ENCODE results near the gene MOCS3.

The MOCS3 gene

DNA sequence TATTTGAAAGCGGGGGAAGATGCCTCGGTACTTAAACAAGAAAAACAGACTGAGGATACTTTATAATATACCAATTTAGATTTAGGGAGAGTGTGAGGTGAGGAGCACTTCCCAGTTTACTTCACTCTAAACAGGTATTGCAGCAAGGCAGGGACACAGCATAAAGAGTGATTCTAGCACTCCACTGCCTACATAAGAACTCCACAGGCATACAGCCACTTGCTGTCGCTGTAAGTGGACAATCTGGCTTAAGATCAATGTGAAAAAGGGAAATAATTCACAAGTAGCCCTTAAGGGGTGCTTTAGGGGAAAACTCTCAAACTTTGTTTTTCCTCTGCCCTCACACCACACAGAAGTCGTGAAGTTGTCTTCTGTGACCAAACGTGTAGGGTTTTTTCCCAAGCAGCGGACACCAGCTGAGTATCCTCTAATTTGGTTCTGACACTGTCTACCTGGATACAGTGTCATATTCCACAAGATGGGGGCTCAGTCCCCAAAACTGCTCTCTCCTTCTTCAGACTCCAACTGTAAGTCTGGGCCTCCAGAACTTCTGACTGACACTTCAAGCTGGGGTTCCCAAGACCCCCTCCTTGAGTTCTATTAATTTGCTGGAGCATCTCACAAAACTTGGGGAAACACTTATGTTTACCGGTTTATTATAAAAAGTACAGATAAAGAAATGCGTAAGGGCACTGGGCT, 36.7 kb upstream of the MOCS3 start:
- Histone ChIP-seq H3K27ac (ENCODE audit: low read length) (no peak overlapping the region), H3K36me3 (ENCODE audit: control insufficient read depth in 2 of 2, insufficient read depth in 2 of 2, low read length in 2 of 2) (no peaks in the 10 kb centered on the region), H3K9me3 (ENCODE audit: control insufficient read depth in 2 of 2, low read length in 2 of 2) (no peaks in the 10 kb centered on the region), H3K4me1 (ENCODE audit: control insufficient read depth, insufficient read depth, low read length) (peaks cover 14% of the 10 kb centered on the region), H3K27me3 (ENCODE audit: control insufficient read depth in 1 of 2, insufficient read depth in 2 of 2, low read length in 2 of 2) (no peaks in the 10 kb centered on the region), H3K9ac (ENCODE audit: low read length in 2 of 2) (no peak overlapping the region), H3K4me3 (ENCODE audit: low read length in 2 of 2) (peak overlapping the region in 1 of 2 donors; percentile 16)

DNA sequence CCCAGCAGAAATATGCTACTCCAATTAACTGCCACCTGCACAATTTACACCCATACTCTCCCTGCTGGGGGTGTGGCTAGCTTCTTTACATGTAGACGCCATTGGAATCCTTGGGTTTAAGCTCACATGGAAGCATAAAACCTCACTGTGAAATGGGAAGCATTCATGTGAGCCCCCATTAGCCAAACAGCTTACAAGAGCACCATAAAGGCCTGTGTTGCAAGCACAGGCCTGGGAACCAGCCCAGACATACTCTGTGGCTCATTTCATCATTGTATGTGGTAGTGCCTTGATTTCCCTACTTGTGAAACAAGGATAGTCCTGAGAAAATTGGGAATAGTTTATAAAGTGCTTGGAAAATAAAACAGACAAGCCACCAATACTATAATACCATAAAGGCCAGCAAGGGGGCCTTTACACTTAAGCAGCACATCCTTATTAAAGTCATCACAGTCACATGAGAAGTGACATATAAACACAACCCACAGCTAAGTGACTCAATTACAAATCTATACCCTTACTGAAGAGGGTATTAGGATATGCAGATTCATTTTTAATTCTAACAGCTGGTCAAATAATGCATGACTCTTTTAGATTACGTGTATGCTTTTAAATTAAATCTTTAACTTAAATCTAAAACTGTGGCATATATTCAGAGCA, 34.2 kb upstream of the MOCS3 start:
- Histone ChIP-seq H3K9ac (ENCODE audit: low read length in 2 of 2) (no peak overlapping the region), H3K36me3 (ENCODE audit: control insufficient read depth in 2 of 2, insufficient read depth in 2 of 2, low read length in 2 of 2) (no peaks in the 10 kb centered on the region), H3K4me1 (ENCODE audit: control insufficient read depth, insufficient read depth, low read length) (peaks cover 15% of the 10 kb centered on the region)

GRCh38 chr20:50926530-50926929, 32.1 kb upstream of the MOCS3 start:
- Histone ChIP-seq H3K36me3 (ENCODE audit: control insufficient read depth in 2 of 2, insufficient read depth in 2 of 2, low read length in 2 of 2) (no peaks in the 10 kb centered on the region), H3K4me3 (ENCODE audit: low read length in 2 of 2) (no peak overlapping the region), H3K27ac (ENCODE audit: low read length) (no peak overlapping the region), H3K9me3 (ENCODE audit: control insufficient read depth in 2 of 2, low read length in 2 of 2) (no peaks in the 10 kb centered on the region), H3K9ac (ENCODE audit: low read length in 2 of 2) (no peak overlapping the region), H3K4me1 (ENCODE audit: control insufficient read depth, insufficient read depth, low read length) (peaks cover 18% of the 10 kb centered on the region), H3K27me3 (ENCODE audit: control insufficient read depth in 1 of 2, insufficient read depth in 2 of 2, low read length in 2 of 2) (no peaks in the 10 kb centered on the region)

More for the DNA sequence above, 34.2 kb upstream of the MOCS3 start:
- no peaks in the 10 kb centered on the region for H3K9me3 ChIP-seq (ENCODE audit: control insufficient read depth in 2 of 2, low read length in 2 of 2)
- no peak overlapping the region for H3K27ac ChIP-seq (ENCODE audit: low read length)
- no peaks in the 10 kb centered on the region for H3K27me3 ChIP-seq (ENCODE audit: control insufficient read depth in 1 of 2, insufficient read depth in 2 of 2, low read length in 2 of 2)
- no peak overlapping the region for H3K4me3 ChIP-seq (ENCODE audit: low read length in 2 of 2)

DNA sequence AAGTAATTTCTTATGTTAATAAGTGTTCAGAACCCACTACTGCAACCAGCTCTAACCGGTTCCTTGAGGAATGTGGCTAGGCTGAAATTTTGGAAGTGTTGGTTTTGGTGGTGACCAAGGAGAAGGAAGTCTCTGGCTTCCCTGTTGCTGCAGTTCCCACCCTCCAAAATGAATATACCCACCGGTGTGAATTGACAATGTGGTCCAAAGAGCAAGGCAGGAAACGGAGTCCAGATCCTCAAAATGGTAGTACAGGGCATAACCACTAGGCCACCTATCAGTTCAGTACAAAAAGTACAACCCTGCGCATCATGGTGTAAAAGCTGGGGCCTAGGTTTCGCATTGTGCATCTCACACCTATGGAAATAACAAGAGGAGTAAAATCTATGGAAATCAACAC, 30.1 kb upstream of the MOCS3 start:
- no peak overlapping the region for H3K27ac ChIP-seq (ENCODE audit: low read length)

DNA sequence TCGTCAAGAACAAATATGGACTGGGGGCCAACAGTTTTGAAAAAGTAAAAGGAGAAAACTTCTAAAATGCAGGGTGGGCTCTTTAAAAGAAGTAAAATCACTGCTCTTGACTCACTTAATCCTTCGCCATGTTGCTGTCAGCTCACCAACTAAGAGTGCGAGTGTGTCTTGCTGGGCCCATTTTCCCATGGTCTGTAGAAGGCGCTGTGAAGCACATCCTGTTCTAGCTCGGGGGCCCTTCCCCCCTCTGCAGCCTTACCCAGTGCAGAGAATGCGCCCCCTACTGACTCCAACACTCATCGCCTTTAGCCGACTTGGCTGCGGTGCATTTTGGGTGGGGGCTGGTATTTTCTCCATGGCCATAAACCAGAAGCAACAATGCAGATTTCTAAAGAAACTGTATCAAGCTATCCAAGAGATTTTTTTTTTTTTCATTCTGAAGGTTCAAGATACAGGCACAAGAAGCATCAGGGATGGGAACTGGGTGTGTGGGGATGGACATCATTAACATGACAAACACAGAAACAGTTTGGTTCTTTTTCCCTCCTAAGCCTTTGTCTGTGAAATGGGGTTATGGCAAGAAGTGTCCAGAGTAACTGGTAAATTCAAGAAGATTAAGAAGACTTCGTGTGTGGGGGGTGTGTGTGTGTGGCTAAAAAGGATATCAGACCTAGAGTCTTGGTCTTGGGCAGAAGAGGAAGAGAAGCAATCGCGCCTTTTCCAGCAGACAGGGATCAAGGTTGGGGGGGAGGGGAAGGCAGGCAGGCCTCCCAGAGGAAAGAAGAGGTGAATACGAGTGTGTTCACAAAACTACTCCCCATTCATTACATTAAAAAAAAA, 29.1 kb upstream of the MOCS3 start:
- peak overlapping the region; percentile 79 to 82 for H3K4me3 ChIP-seq (ENCODE audit: low read length in 2 of 2)
- no peaks in the 10 kb centered on the region for H3K9me3 ChIP-seq (ENCODE audit: control insufficient read depth in 2 of 2, low read length in 2 of 2)
- peaks cover 21% of the 10 kb centered on the region for H3K4me1 ChIP-seq (ENCODE audit: control insufficient read depth, insufficient read depth, low read length)
- H3K36me3 ChIP-seq (ENCODE audit: control insufficient read depth in 2 of 2, insufficient read depth in 2 of 2, low read length in 2 of 2): peaks cover 3 to 5% of the 10 kb centered on the region in 2 donors
- H3K27me3 ChIP-seq (ENCODE audit: control insufficient read depth in 1 of 2, insufficient read depth in 2 of 2, low read length in 2 of 2): no peaks in the 10 kb centered on the region
- H3K27ac ChIP-seq (ENCODE audit: low read length): peak overlapping the region; percentile 18
- H3K9ac ChIP-seq (ENCODE audit: low read length in 2 of 2): peak overlapping the region; percentile 56 to 71

More for the DNA sequence above, 30.1 kb upstream of the MOCS3 start:
- Histone ChIP-seq H3K4me1 (ENCODE audit: control insufficient read depth, insufficient read depth, low read length) (peaks cover 25% of the 10 kb centered on the region), H3K36me3 (ENCODE audit: control insufficient read depth in 2 of 2, insufficient read depth in 2 of 2, low read length in 2 of 2) (no peaks in the 10 kb centered on the region), H3K9ac (ENCODE audit: low read length in 2 of 2) (no peak overlapping the region), H3K4me3 (ENCODE audit: low read length in 2 of 2) (peak overlapping the region in 1 of 2 donors; percentile 9), H3K27me3 (ENCODE audit: control insufficient read depth in 1 of 2, insufficient read depth in 2 of 2, low read length in 2 of 2) (no peaks in the 10 kb centered on the region), H3K9me3 (ENCODE audit: control insufficient read depth in 2 of 2, low read length in 2 of 2) (no peaks in the 10 kb centered on the region)

- peak overlapping the region; percentile 79 to 82 for H3K4me3 ChIP-seq (ENCODE audit: low read length in 2 of 2)
- H3K27me3 ChIP-seq (ENCODE audit: control insufficient read depth in 1 of 2, insufficient read depth in 2 of 2, low read length in 2 of 2): no peaks in the 10 kb centered on the region
- H3K36me3 ChIP-seq (ENCODE audit: control insufficient read depth in 2 of 2, insufficient read depth in 2 of 2, low read length in 2 of 2): peaks cover 5 to 7% of the 10 kb centered on the region in 2 donors
- peak overlapping the region; percentile 18 for H3K27ac ChIP-seq (ENCODE audit: low read length)
- H3K9ac ChIP-seq (ENCODE audit: low read length in 2 of 2): peak overlapping the region; percentile 56 to 71
- H3K9me3 ChIP-seq (ENCODE audit: control insufficient read depth in 2 of 2, low read length in 2 of 2): no peaks in the 10 kb centered on the region
- H3K4me1 ChIP-seq (ENCODE audit: control insufficient read depth, insufficient read depth, low read length): peaks cover 21% of the 10 kb centered on the region
Measured at GRCh38 chr20:50930139-50930975, 28.3 kb upstream of the MOCS3 start.

- H3K27me3 ChIP-seq (ENCODE audit: control insufficient read depth in 1 of 2, insufficient read depth in 2 of 2, low read length in 2 of 2): no peaks in the 10 kb centered on the region
- H3K9me3 ChIP-seq (ENCODE audit: control insufficient read depth in 2 of 2, low read length in 2 of 2): no peaks in the 10 kb centered on the region
- H3K4me3 ChIP-seq (ENCODE audit: low read length in 2 of 2): peak overlapping the region in 1 of 2 donors; percentile 79
- H3K9ac ChIP-seq (ENCODE audit: low read length in 2 of 2): peak overlapping the region; percentile 88 to 91
- H3K36me3 ChIP-seq (ENCODE audit: control insufficient read depth in 2 of 2, insufficient read depth in 2 of 2, low read length in 2 of 2): peaks cover 5 to 8% of the 10 kb centered on the region in 2 donors
- peak overlapping the region; percentile 97 for H3K27ac ChIP-seq (ENCODE audit: low read length)
- peaks cover 17% of the 10 kb centered on the region for H3K4me1 ChIP-seq (ENCODE audit: control insufficient read depth, insufficient read depth, low read length)
Measured at GRCh38 chr20:50930976-50931305, 27.7 kb upstream of the MOCS3 start.

- Histone ChIP-seq H3K27me3 (ENCODE audit: control insufficient read depth in 1 of 2, insufficient read depth in 2 of 2, low read length in 2 of 2) (no peaks in the 10 kb centered on the region), H3K27ac (ENCODE audit: low read length) (peak within 1 kb of the TSS; percentile 97), H3K9me3 (ENCODE audit: control insufficient read depth in 2 of 2, low read length in 2 of 2) (no peaks in the 10 kb centered on the region), H3K4me1 (ENCODE audit: control insufficient read depth, insufficient read depth, low read length) (peaks cover 17% of the 10 kb centered on the region), H3K36me3 (ENCODE audit: control insufficient read depth in 2 of 2, insufficient read depth in 2 of 2, low read length in 2 of 2) (peaks cover 5 to 8% of the 10 kb centered on the region in 2 donors), H3K9ac (ENCODE audit: low read length in 2 of 2) (peak within 1 kb of the TSS; percentile 88 to 91), H3K4me3 (ENCODE audit: low read length in 2 of 2) (peak within 1 kb of the TSS; percentile 57 to 79)
Measured at GRCh38 chr20:50931306-50932015, 27.2 kb upstream of the MOCS3 start, which contains the start of gene ADNP. ADNP (minus strand) TSS chr20:50931437; CDS start chr20:50903996, 27,441 bp downstream.

- H3K27me3 ChIP-seq (ENCODE audit: control insufficient read depth in 1 of 2, insufficient read depth in 2 of 2, low read length in 2 of 2): no peaks in the 10 kb centered on the region
- H3K9me3 ChIP-seq (ENCODE audit: control insufficient read depth in 2 of 2, low read length in 2 of 2): no peaks in the 10 kb centered on the region
- peak overlapping the region; percentile 97 for H3K27ac ChIP-seq (ENCODE audit: low read length)
- H3K36me3 ChIP-seq (ENCODE audit: control insufficient read depth in 2 of 2, insufficient read depth in 2 of 2, low read length in 2 of 2): peaks cover 7 to 10% of the 10 kb centered on the region in 2 donors
- peak overlapping the region; percentile 88 to 91 for H3K9ac ChIP-seq (ENCODE audit: low read length in 2 of 2)
- H3K4me3 ChIP-seq (ENCODE audit: low read length in 2 of 2): peak overlapping the region; percentile 29 to 79
- peaks cover 17% of the 10 kb centered on the region for H3K4me1 ChIP-seq (ENCODE audit: control insufficient read depth, insufficient read depth, low read length)
Measured at GRCh38 chr20:50932016-50932485, 26.6 kb upstream of the MOCS3 start.

Measured in stomach smooth muscle (tissue), 2 donors.